Pons (tissue), 1 donor: ENCODE results near the gene GPC5.
A peak's percentile ranks its signal among the peaks of the same experiment; 100 is the strongest.
"Not testable (repeated sequence)": the region's sequence is repeated elsewhere in the genome, so short reads cannot be mapped to it uniquely, and the experiment has no call there.

Experiments
- DNase-seq: peaks from one replicate; pipeline ENCODE4 v3.0.0-alpha.2; 2016; ENCODE audit warnings: low spot score

Gene GPC5

DNA sequence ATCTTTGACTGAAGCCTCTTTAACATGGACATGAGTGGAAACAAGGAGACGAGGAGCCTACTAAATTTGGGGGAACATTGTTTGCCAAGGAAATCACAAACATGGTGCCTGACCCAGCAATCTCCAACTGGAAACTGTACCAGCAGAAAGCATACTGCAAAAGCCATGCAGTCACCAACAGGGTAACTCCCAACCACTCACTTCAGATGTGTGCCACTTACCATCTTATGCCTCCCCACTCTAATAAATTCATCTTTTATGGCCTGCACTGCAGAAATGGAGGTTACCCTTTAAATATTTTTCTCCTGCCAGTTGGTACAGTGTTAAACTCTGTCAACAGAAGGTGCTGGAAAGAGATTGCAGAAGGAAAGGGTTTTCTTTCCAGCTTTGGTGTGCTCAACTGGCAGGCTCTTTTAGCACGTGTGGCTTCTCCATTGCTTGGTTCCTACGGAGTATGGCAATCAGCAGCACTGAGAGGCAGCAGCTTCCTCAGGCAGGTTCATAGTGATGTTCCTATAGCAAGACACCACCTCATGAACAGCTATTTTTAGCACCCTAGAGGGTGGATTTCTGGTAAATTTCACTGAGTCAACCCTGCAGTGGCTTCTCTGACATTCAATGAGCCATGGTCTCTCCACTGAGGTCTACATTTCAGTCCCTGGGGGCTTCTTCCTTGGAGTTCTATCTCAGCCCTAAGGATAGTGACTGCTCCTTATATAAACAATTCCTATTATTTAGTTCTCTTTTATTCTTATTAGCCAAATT, 29.6 kb upstream of the GPC5 start:
- no peak for DNase-seq

DNA sequence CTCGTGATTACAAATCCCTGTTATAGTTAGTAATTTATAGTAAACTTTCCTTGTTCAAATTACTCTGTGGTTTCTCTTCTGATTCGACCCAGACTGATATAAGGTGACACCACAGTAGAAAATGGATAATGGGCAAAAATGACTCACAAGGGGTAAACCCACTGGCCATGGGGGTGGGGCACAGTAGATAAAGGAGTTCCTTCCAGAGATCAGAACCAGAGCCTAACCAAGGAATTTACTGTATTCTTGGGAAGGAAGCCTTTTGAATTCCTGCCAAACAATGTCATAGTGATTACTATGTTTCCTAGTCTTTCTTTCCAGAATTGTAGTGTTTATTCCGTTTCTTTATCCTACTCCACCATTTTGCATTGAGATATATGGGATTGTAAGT, 29.0 kb upstream of the GPC5 start:
- DNase-seq: no peak

DNA sequence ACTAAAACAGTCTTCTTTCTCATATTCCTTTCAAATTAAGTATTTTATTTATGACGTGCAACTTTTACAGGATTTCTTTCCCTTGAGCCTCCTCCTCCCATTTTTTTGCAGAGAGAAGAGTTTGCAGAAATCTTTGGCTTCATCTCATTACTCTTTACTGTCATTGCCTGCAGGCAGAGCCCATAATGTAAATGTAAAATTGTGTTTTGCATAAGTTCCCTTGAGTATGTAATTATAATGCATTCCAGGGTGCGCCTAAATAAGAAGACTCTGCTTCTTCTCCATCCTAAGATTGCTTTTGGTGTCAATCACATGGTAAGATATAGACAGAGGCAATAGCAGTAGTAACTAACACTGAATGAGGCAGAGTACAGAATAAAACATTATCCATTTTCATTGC, 27.9 kb upstream of the GPC5 start:
- DNase-seq: no peak

- no peak for DNase-seq
Observed at GRCh38 chr13:91372911-91373310, 25.5 kb upstream of the GPC5 start.

DNA sequence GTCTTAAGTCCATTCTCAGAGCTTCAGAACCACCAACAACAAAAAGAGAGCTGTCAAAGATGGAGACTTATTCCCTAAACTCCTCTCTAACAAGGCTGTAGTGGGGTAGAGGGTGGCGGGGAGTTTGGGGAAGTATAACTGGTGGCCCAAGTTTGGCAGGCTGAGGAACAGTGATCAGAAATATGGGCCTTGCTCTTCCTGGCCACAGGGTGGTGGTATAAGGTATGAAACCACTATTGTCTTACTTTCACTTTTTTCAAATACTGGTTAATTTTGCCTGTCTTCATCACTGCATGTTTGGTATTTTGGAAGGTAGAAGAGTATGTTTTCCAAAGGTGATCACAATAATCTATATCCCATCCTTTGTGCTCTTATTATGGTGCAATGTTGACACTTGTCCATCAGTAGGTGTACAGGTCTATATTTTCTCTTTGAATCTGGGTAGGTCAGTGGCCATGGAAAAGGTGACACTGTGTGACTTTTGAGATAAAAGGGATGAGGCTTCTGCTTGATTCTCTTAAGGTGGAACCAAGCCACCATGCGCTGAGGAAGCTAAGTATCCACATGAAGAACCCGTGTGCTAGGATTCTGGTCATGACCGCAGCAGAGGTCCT, 23.2 kb upstream of the GPC5 start:
- no peak for DNase-seq

- DNase-seq: peak; percentile 68
Observed at GRCh38 chr13:91381371-91381770, 17.1 kb upstream of the GPC5 start.

DNA sequence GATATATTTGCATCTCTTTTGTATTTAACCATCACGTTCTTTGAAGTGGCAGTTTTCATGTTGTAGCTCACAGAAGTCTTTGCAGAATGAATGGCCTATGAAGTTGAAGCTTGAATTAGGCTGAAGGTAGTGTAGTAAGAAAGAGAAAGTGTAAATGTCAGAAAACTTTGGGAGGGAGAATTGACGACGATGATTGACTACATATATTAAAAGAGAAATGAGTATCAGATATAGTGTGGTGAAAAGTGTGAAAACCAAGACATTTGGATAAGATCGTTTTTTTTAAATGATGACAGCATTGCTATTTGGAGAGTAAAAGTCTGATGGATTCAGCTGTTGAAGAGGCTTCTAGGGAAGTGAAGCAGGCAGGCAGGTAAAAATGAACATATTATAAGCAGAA, 14.6 kb upstream of the GPC5 start:
- no peak for DNase-seq

- no peak for DNase-seq
Observed at GRCh38 chr13:91384896-91385295, 13.5 kb upstream of the GPC5 start.

DNA sequence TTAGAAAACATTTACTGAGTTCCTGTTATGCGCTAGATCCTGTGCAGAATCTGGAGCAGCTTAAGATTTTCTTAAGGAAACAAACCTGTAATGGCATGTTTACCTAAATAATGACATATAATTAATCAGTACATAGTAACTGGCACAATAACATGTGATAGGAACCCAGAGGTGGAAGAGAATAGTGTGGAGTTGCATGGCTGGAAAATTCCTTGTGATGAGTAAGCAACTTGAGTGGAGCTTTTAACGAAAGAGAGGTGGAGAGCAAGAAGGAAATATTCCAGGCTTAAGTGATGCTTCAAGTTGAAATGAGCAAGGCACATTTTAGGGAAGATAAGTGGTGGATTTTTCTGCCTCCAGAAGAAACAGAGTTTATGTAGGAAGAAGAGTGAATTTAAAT, 9.2 kb upstream of the GPC5 start:
- no peak for DNase-seq

DNA sequence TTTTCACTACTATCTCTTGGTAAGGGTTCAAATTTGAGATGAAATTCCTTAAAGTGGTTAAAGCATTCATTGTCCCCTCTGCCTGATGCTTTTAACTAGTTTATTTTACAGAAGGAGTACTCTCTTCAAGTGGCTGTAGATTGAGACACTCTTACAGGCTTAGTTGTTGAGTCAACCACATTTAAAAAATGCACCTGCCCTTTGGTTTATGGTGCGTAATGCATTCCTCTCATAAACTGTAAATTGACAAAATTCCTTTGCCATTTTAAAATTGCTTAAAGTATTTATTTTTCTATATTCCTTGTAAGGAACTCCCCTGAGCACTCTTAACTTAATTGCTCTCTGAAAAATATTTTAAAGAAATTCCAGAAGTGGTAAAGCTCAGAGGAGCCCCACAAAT, 826 bp upstream of the GPC5 start:
- DNase-seq: no peak

DNA sequence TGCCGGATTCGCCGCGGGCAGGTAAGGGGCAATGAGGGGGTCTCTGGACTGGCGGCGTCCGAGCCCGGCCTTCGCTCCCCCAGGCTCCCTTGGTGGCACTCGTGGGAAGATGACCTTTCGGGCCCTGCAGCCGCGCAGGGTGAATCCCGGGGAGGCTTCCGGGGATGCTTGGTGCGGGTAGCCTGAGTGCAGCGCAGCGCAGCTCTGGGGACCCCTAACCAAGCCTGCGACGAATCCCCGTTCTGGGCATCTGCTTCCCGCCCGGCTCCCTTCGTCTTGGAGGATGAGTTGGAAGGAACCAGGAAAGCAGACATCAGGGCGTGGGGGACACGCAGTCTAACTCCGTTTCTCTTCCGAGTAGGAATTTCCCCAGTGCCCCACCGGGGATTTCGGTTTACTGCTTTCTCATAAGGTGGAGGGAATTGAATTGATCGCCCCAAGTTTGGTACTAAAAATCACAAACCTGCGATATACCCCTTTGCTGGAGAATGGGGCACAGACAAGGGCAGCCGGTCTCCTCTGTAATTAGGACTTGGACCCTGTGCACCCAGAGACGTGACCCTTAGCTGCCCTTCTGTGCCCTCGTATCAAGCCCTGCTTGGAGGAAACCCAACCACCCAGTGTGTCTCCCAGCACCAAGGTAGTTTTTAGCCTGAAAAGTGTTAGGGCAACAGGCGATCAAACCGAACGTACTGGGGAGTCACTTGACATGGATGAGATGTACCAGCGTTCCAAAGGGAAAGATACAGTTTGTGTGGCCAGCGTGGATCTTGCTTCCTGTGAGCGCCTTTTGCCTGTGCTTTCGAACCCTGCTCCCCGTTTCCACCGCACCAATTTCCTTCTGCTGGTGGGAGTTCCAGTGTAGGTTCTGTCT, 1.0 kb downstream of the GPC5 start:
- DNase-seq: no peak

DNA sequence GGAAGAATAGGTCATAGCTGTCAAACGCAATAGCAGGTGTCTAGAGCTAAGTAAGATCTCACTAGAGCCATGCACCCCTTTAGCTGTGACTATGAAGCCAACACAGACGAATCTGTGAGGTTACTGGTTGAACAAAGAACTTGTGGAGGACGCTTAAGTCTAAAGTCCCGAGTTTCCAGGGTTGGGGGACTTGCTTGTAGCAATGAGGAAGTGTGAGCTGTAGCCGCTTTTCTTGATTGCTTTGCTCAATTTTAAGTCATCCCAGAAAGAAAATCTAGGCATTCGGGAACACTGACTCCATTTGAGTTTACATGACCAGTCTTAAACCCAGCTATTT, 1.6 kb downstream of the GPC5 start:
- DNase-seq: peak; percentile 30

DNA sequence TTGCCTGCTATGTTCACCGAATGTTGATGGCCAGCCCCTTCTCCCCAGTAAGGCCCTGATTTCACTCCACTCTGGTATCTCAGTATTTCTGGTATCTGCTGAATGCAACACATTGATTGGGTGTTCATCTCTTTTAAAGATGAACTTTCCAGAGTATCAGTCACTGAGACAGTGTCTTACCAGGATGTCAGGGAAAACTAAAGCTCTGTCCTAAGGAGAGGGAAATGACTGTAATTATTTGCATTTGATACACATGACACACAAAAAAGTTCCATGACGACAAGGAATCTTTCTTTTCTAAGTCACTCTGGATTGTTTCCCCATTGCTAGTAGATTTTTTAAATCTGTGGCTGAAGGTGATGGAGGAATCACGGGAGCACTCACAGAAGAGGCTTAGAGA, 2.2 kb downstream of the GPC5 start:
- DNase-seq: peak; percentile 17

GRCh38 chr13:91401920-91402319, 3.5 kb downstream of the GPC5 start:
- DNase-seq: no peak

DNA sequence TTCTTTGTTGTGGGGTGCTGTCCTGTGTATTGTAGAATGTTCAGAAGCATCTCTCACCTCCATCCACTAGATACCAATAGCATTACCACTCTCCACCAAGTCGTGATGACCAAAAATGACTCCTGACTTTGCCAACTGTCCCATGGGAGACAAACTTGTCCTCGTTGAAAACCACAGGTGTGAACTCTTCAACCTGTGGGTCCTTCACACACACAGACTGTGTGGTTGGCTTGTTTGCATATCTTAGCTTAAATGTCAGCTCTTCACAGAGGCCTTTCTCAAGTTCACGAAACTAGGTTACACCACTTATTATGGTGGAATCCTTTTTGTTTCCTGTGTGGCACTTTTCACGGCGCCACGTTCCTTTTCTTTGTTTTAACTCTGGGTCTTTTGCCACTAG, 6.8 kb downstream of the GPC5 start:
- no peak for DNase-seq

GRCh38 chr13:91406619-91407018, 8.2 kb downstream of the GPC5 start:
- peak; percentile 48 for DNase-seq

DNA sequence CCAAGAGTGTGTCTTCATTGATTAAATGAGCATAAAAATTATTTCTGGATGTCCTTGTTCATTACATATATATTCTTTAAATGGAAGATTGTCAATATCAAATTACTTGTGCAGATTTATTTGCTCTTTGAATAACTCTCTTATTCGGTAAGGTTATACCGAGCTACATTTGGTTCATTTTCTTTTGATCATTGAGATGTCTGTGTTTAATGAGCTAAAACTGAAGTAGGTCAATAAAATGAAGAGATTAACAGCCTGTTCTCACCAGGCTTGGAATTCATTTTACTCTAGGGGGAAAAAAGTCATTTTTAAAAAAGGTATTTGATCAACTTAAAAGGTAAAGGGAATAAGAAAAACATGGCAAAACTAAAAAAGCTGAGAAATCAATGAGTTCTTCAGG, 10.6 kb downstream of the GPC5 start:
- no peak for DNase-seq

DNA sequence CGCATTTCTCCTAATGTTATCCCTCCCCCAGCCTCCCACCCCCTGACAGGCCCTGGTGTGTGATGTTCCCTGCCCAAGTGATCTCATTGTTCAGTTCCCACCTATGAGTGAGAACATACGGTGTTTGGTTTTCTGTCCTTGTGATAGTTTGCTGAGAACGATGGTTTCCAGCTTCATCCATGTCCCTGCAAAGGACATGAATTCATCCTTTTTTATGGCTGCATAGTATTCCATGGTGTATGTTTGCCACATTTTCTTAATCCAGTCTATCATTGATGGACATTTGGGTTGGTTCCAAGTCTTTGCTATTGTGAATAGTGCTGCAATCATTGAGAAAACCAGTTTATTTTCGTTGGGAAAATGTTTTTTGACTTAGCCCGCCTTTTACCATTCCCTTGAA, 18.2 kb downstream of the GPC5 start:
- DNase-seq: not testable (repeated sequence)

GRCh38 chr13:91417660-91418325, 19.4 kb downstream of the GPC5 start:
- no peak for DNase-seq

- DNase-seq: no peak
Observed at GRCh38 chr13:91426913-91427312, 28.5 kb downstream of the GPC5 start.

GRCh38 chr13:91438674-91439073, 40.3 kb downstream of the GPC5 start:
- DNase-seq: not testable (repeated sequence)

GRCh38 chr13:91450913-91451312, 52.5 kb downstream of the GPC5 start:
- no peak for DNase-seq

- no peak for DNase-seq
Observed at GRCh38 chr13:91454666-91455065, 56.2 kb downstream of the GPC5 start.
